ENCODE measurements around the gene DAND5. TPM values are rescaled to one million over a fixed set of nuclear protein-coding genes. Genes with fewer than 3 reads are reported as not detected.

DAND5 gene
- total and polyA plus RNA-seq, 2 of the 13 experiments (the other 11 are each of a cell fraction or from before 2014, with no cell fraction given), result 0.04 TPM; not detected in 1

DNA sequence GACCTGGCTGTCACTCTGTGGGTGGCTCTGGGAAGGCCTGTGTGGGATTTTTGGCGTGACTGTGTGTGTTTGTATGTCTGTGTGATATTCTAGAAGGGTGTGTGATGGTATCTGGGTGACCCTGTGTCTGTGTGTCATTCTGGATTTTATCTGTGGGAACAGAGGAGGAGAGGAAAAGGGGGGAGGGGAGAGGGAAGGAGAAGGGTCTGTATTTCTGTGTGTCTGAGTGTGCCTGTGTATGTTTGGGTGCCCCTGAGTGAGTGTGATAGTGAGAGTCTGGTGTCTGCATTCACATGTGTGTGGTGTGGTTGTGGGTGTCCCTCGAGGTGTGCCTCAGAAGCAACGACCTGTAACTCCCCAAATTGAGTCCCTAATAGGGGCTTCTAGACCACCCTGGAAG lies 17.8 kb downstream of the DAND5 start:
- Histone ChIP-seq H3K9ac (ENCODE audit: insufficient read depth, low read depth, low read length) (peak overlapping the region; percentile 52), H4K20me1 (ENCODE audit: insufficient read depth, low read length) (no peaks in the 10 kb centered on the region), H3K4me1 (ENCODE audit: insufficient read depth, low read length) (peaks cover 67% of the 10 kb centered on the region), H3K79me2 (ENCODE audit: insufficient read depth, low read length) (no peaks in the 10 kb centered on the region), H3K27ac (ENCODE audit: extremely low read length, insufficient read depth, low read length) (no peak overlapping the region), H3K27me3 (ENCODE audit: control insufficient read depth in 1 of 2, insufficient read depth in 2 of 2, low read length in 2 of 2) (peaks cover 0 to 5% of the 10 kb centered on the region in 2 experiments; a peak in 1 of 5 replicates), H3K4me2 (ENCODE audit: low read depth, low read length) (peak overlapping the region; percentile 98), H3K4me3 (replicated peaks in 1 of 3; ENCODE audit: insufficient read depth in 1 of 3, low read depth in 2 of 3, low read length in 3 of 3) (peak overlapping the region in 1 of 3 experiments; percentile 22; a peak in 2 of 6 replicates), H3K9me3 (ENCODE audit: low read length) (no peaks in the 10 kb centered on the region), H2AFZ (ENCODE audit: low read length) (no peak overlapping the region), H3K36me3 (replicated peaks in 1 of 2; ENCODE audit: control insufficient read depth in 1 of 2, insufficient read depth in 2 of 2, low read length in 2 of 2) (no peaks in the 10 kb centered on the region)
- no peak for ATAC-seq
- DNase-seq (ENCODE audit: low spot score), result no peak
- ChIA-PET CTCF (ENCODE audit: low intra/inter-chr PET ratio, low total read pairs) (no interaction called here), POLR2A (interaction anchor here (2.9 kb wide), 1 partner anchor 68 kb away, joined by 48 read pairs; no protein-coding TSS in a partner anchor)
- FAIRE-seq, result no peak
- in situ Hi-C loops (cut with HindIII; ENCODE audit: extremely low pct_ligation_motif_present, low pct_unique_long_range_greater_than_20kb), result loop anchor here (5.0 kb wide), 2 partner anchors 35 to 75 kb away; no protein-coding TSS in a partner anchor
- BruUV-seq (replicated peaks), result TSS peak; percentile 74
- intact Hi-C loops (cut with micrococcal nuclease; ENCODE audit: unreplicated experiment), result no loop called here
- 36% methylated on average over 1 of the region's 3 CpGs for whole genome bisulfite sequencing (ENCODE audit: low lambda C conversion rate)
- TF ChIP-seq PAWR (CRISPR knock-in tag; IDR thresholded peaks at IDR 0.05; ENCODE audit: borderline replicate concordance), result no peak
- TF ChIP-seq, protein P1, sequence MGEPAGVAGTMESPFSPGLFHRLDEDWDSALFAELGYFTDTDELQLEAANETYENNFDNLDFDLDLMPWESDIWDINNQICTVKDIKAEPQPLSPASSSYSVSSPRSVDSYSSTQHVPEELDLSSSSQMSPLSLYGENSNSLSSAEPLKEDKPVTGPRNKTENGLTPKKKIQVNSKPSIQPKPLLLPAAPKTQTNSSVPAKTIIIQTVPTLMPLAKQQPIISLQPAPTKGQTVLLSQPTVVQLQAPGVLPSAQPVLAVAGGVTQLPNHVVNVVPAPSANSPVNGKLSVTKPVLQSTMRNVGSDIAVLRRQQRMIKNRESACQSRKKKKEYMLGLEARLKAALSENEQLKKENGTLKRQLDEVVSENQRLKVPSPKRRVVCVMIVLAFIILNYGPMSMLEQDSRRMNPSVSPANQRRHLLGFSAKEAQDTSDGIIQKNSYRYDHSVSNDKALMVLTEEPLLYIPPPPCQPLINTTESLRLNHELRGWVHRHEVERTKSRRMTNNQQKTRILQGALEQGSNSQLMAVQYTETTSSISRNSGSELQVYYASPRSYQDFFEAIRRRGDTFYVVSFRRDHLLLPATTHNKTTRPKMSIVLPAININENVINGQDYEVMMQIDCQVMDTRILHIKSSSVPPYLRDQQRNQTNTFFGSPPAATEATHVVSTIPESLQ (CRISPR knock-in tag; conservative IDR thresholded peaks at IDR 0.05), result no peak
- TF ChIP-seq, protein P2, sequence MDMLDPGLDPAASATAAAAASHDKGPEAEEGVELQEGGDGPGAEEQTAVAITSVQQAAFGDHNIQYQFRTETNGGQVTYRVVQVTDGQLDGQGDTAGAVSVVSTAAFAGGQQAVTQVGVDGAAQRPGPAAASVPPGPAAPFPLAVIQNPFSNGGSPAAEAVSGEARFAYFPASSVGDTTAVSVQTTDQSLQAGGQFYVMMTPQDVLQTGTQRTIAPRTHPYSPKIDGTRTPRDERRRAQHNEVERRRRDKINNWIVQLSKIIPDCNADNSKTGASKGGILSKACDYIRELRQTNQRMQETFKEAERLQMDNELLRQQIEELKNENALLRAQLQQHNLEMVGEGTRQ (IDR thresholded peaks at IDR 0.05; ENCODE audit: low read depth, low read length), result no peak
- TF ChIP-seq, protein P2 (CRISPR knock-in tag; IDR thresholded peaks at IDR 0.05; ENCODE audit: borderline replicate concordance), result no peak
- TF ChIP-seq, protein P3, sequence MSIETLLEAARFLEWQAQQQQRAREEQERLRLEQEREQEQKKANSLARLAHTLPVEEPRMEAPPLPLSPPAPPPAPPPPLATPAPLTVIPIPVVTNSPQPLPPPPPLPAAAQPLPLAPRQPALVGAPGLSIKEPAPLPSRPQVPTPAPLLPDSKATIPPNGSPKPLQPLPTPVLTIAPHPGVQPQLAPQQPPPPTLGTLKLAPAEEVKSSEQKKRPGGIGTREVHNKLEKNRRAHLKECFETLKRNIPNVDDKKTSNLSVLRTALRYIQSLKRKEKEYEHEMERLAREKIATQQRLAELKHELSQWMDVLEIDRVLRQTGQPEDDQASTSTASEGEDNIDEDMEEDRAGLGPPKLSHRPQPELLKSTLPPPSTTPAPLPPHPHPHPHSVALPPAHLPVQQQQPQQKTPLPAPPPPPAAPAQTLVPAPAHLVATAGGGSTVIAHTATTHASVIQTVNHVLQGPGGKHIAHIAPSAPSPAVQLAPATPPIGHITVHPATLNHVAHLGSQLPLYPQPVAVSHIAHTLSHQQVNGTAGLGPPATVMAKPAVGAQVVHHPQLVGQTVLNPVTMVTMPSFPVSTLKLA (IDR thresholded peaks at IDR 0.05), result 0 out of 2 replicates have a peak, but pooled peaks have one; percentile 8
- TF ChIP-seq, protein P4, sequence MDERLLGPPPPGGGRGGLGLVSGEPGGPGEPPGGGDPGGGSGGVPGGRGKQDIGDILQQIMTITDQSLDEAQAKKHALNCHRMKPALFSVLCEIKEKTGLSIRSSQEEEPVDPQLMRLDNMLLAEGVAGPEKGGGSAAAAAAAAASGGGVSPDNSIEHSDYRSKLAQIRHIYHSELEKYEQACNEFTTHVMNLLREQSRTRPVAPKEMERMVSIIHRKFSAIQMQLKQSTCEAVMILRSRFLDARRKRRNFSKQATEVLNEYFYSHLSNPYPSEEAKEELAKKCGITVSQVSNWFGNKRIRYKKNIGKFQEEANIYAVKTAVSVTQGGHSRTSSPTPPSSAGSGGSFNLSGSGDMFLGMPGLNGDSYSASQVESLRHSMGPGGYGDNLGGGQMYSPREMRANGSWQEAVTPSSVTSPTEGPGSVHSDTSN (CRISPR knock-in tag; IDR thresholded peaks at IDR 0.05), result no peak
- TF ChIP-seq, protein P5, sequence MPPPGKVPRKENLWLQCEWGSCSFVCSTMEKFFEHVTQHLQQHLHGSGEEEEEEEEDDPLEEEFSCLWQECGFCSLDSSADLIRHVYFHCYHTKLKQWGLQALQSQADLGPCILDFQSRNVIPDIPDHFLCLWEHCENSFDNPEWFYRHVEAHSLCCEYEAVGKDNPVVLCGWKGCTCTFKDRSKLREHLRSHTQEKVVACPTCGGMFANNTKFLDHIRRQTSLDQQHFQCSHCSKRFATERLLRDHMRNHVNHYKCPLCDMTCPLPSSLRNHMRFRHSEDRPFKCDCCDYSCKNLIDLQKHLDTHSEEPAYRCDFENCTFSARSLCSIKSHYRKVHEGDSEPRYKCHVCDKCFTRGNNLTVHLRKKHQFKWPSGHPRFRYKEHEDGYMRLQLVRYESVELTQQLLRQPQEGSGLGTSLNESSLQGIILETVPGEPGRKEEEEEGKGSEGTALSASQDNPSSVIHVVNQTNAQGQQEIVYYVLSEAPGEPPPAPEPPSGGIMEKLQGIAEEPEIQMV (CRISPR knock-in tag; IDR thresholded peaks at IDR 0.05; ENCODE audit: low read depth), result no peak
- TF ChIP-seq, protein P6, sequence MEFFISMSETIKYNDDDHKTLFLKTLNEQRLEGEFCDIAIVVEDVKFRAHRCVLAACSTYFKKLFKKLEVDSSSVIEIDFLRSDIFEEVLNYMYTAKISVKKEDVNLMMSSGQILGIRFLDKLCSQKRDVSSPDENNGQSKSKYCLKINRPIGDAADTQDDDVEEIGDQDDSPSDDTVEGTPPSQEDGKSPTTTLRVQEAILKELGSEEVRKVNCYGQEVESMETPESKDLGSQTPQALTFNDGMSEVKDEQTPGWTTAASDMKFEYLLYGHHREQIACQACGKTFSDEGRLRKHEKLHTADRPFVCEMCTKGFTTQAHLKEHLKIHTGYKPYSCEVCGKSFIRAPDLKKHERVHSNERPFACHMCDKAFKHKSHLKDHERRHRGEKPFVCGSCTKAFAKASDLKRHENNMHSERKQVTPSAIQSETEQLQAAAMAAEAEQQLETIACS (CRISPR knock-in tag; IDR thresholded peaks at IDR 0.05), result no peak

All from HepG2 (cell line).